HG03520 (cell line): ENCODE data around the gene MYO7A.

ENCODE experiments used
- ATAC-seq: cut with Tn5 transposase; IDR thresholded peaks from one replicate; pipeline ENCODE4 v1.9.1; 2021; ENCODE audit warnings: mild to moderate bottlenecking, moderate library complexity; ENCODE audit not compliant: unreplicated experiment

MYO7A gene

GRCh38 chr11:77259641-77260040 is 131.6 kb downstream of the MYO7A start:
- no peak for ATAC-seq

GRCh38 chr11:77262803-77263202 is 134.8 kb downstream of the MYO7A start:
- no peak for ATAC-seq
